GM12878 (cell line): ENCODE results near the gene ZNF532. TPM values are rescaled to one million over a fixed set of nuclear protein-coding genes. Genes with fewer than 3 reads are reported as not detected.

Source experiments
- ATF7 ChIP-seq: fragments of 450-650 bp; IDR thresholded peaks from 2 replicates; pipeline ENCODE4 v1.6.1; 2016; ENCODE audit warnings: low read depth, mild to moderate bottlenecking
- BCL11A ChIP-seq: IDR thresholded peaks from 2 replicates; pipeline ENCODE4 v1.6.1; 2011; ENCODE audit warnings: low read depth, low read length
- BMI1 ChIP-seq: fragments of 450-650 bp; IDR thresholded peaks from 2 replicates; pipeline ENCODE4 v1.6.1; 2016; ENCODE audit warnings: mild to moderate bottlenecking, moderate library complexity, borderline replicate concordance
- CREB1 ChIP-seq: IDR thresholded peaks from 2 replicates; pipeline ENCODE4 v1.6.1; 2012; ENCODE audit warnings: low read depth, mild to moderate bottlenecking, inconsistent platforms
- CTCF ChIP-seq, 3 experiments: IDR thresholded peaks in 2 of 3; conservative IDR thresholded peaks in 1 of 3; 2 replicates each; pipeline ENCODE4 v1.5.1; 2011; ENCODE audit warnings: low read depth in 3 of 3, low read length in 3 of 3, mild to moderate bottlenecking in 3 of 3, control low read depth in 2 of 3, moderate library complexity in 2 of 3, inconsistent platforms in 1 of 3, mixed read lengths in 1 of 3; ENCODE audit not compliant: control insufficient read depth in 2 of 3, insufficient read depth in 1 of 3; ENCODE audit errors: extremely low read depth in 1 of 3
- ELK1 ChIP-seq: IDR thresholded peaks from 2 replicates; pipeline ENCODE4 v1.6.1; 2012; ENCODE audit warnings: low read depth, low read length, improper control_type of control experiment
- ETV6 ChIP-seq, 2 experiments: fragments of 450-650 bp in 1 of 2; IDR thresholded peaks in 1 of 2; conservative IDR thresholded peaks in 1 of 2; 2 replicates each; pipeline ENCODE4 v1.6.1; 2014; ENCODE audit warnings: antibody characterized with exemption in 1 of 2, borderline replicate concordance in 1 of 2, low read depth in 1 of 2, mild to moderate bottlenecking in 1 of 2, moderate library complexity in 1 of 2
- IRF4 ChIP-seq: IDR thresholded peaks from 2 replicates; pipeline ENCODE4 v1.6.1; 2011; ENCODE audit warnings: low read depth, low read length
- MEF2A ChIP-seq: IDR thresholded peaks from 2 replicates; pipeline ENCODE4 v1.6.1; 2011; ENCODE audit warnings: low read depth, mild to moderate bottlenecking, low read length, moderate library complexity; ENCODE audit not compliant: insufficient read depth
- MEF2B ChIP-seq: fragments of 450-650 bp; IDR thresholded peaks from 2 replicates; pipeline ENCODE4 v1.6.1; 2018; ENCODE audit warnings: mild to moderate bottlenecking, moderate library complexity; ENCODE audit not compliant: partially characterized antibody, poor library complexity, severe bottlenecking
- RUNX3 ChIP-seq: IDR thresholded peaks from 2 replicates; pipeline ENCODE4 v1.6.1; 2012; ENCODE audit warnings: low read length, inconsistent platforms
- SKIL ChIP-seq: fragments of 450-650 bp; IDR thresholded peaks from 2 replicates; pipeline ENCODE4 v1.6.1; 2017; ENCODE audit warnings: mild to moderate bottlenecking, low read depth, inconsistent platforms; ENCODE audit not compliant: poor library complexity, severe bottlenecking
- TCF7 ChIP-seq: IDR thresholded peaks from 2 replicates; pipeline ENCODE4 v1.6.1; 2014; ENCODE audit warnings: antibody characterized with exemption, borderline replicate concordance
- YBX1 ChIP-seq: fragments of 450-650 bp; IDR thresholded peaks from 2 replicates; pipeline ENCODE4 v1.6.1; 2016; ENCODE audit warnings: antibody characterized with exemption
- ZBED1 ChIP-seq: IDR thresholded peaks from 2 replicates; pipeline ENCODE4 v1.6.1; 2016; ENCODE audit warnings: borderline replicate concordance
- ZNF24 ChIP-seq: fragments of 450-650 bp; IDR thresholded peaks from 2 replicates; pipeline ENCODE4 v1.6.1; 2017; ENCODE audit warnings: antibody characterized with exemption, mild to moderate bottlenecking
- polyA plus RNA-seq, 11 experiments: library from polyadenylated mRNA; depleted of rRNA in 4 of 11; unstranded in 6 of 11; stranded (reverse) in 5 of 11; fragments of >200 nt; fragmentation: Nextera tagmentation in 4 of 11; fragmentation: Illumina TruSeq in 1 of 11; extraction: Ambion mirVana in 4 of 11; extraction: Trizol in 1 of 11; gene quantifications; 1 replicate in 1 of 11; 2 replicates in 10 of 11; pipeline versions ENCODE4 v1.2.1 to v1.2.3, GENCODE V29; 2011 to 2016; ENCODE audit warnings: inconsistent platforms in 2 of 11, missing spikeins in 2 of 11, low read depth in 1 of 11
- total RNA-seq, 4 experiments: library from RNA; depleted of rRNA in 3 of 4; stranded (reverse); fragments of >200 nt in 3 of 4; fragmentation: Illumina TruSeq in 1 of 4; extraction: Trizol in 1 of 4; gene quantifications; 2 replicates each; pipeline versions ENCODE4 v1.2.1 to v1.2.3, GENCODE V29; 2013 to 2021
- TF ChIP-seq, protein P1 (sequence below): fragments of 450-650 bp; conservative IDR thresholded peaks from 2 replicates; pipeline ENCODE4 v1.6.1; 2017; ENCODE audit warnings: mild to moderate bottlenecking, moderate library complexity

ZNF532 gene
- total and polyA plus RNA-seq, 10 of the 15 experiments (the other 5 are each of a cell fraction or from before 2014, with no cell fraction given): 0.44 to 3.4 (median 1.4) TPM

GRCh38 chr18:58991167-58991798 is 126.6 kb downstream of the ZNF532 start (continued):
- TF ChIP-seq ZNF24 (peak; percentile 81), BMI1 (peak; percentile 43; the same call in 1 of the 2 replicates), ETV6 (conservative IDR thresholded peaks at IDR 0.05 in 1 of 2, IDR thresholded peaks at IDR 0.05 in 1 of 2; ENCODE audit: borderline replicate concordance in 1 of 2, low read depth in 1 of 2) (peak in 1 of 2 experiments; percentile 90; a peak in 2 of 4 replicates), TCF7 (peak; percentile 70; the same call in 1 of the 2 replicates), SKIL (peak; percentile 56), MEF2A (peak; percentile 100), IRF4 (peak; percentile 97), RUNX3 (peak; percentile 98), CTCF (IDR thresholded peaks at IDR 0.05 in 2 of 3, conservative IDR thresholded peaks at IDR 0.05 in 1 of 3; ENCODE audit: control insufficient read depth in 2 of 3, extremely low read depth in 1 of 3, insufficient read depth in 1 of 3, low read depth in 3 of 3, low read length in 3 of 3) (no peak), ATF7 (peak; percentile 73), YBX1 (no peak), ZBED1 (peak; percentile 98), CREB1 (peak; percentile 69), ELK1 (no peak), MEF2B (peak; percentile 89), BCL11A (peak; percentile 100)
- TF ChIP-seq, protein P1, sequence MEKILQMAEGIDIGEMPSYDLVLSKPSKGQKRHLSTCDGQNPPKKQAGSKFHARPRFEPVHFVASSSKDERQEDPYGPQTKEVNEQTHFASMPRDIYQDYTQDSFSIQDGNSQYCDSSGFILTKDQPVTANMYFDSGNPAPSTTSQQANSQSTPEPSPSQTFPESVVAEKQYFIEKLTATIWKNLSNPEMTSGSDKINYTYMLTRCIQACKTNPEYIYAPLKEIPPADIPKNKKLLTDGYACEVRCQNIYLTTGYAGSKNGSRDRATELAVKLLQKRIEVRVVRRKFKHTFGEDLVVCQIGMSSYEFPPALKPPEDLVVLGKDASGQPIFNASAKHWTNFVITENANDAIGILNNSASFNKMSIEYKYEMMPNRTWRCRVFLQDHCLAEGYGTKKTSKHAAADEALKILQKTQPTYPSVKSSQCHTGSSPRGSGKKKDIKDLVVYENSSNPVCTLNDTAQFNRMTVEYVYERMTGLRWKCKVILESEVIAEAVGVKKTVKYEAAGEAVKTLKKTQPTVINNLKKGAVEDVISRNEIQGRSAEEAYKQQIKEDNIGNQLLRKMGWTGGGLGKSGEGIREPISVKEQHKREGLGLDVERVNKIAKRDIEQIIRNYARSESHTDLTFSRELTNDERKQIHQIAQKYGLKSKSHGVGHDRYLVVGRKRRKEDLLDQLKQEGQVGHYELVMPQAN: no peak
- TF ChIP-seq, all 136 proteins: peak for 45
